GM18520 (cell line): Measurements from ENCODE around the gene KRT222.

Source experiments
- ATAC-seq: cut with Tn5 transposase; IDR thresholded peaks from one replicate; pipeline ENCODE4 v1.9.1; 2021; ENCODE audit not compliant: unreplicated experiment

Gene KRT222

DNA sequence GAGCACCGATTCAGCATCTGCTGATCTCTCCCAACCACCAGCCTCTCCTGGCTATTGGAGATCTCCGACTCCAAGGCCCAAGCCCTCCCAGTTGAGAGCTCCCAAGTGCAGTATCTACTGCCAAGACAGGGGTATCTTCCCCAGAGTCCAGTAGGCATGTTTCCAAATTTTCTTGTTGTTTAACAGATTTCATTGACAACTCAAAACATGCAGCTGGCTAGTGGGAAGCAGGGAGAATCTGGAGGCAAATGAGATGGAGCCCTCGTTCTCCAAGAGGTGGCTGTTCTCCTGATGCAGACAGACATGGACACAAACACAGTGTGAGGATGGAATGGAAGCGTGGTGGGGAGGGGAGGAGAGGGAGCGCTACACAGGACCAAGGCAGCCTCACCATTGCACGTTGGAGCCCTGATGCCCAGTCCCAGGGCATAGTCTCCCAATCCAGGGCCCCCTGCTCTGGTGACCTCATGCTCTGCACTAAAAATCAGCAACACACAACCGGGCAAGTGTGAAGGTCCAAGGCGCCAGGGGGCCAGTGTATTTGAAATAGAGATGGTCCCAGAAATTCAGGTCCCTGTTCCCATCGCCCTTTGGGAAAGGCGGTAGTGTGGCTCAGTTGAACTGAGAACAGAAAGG lies 49.0 kb downstream of the KRT222 start:
- ATAC-seq, result no peak

DNA sequence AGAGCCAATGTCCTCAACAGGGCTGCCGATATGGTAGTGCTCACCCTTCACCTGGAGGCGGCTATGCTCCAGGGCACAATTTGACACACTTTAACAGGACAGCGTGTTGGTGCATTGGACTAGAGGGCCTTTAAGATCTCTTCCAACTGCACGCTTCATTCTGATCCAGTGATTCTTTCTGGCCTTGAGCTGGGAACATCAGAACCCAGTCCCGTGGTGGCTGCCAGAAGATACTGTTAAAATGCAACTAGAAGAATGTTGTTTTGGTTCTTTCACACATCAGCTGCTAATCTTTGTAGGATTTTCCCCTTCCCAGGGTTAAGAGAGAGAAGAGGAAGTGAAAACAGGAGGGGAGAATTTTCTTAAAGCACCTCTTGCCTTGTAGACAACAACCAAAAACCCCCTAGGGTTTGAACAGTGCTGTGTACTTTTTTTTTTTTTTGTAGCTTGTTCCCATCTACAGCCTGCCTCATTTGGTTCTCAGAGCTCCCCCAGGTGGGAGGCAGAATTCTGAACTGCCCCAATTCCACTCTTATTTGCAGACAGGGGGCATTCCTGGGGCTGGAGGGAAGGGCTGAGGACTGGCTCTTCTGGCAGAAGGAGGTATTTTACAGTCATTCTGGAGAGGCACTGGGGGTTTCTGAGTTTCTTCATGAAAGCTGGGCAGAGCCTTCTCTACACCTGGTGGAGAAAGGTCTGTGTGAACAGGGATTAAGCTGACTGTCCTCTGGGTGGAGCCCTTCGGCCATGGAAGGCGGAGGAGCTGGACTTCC lies 49.7 kb downstream of the KRT222 start:
- peak; percentile 76 for ATAC-seq

DNA sequence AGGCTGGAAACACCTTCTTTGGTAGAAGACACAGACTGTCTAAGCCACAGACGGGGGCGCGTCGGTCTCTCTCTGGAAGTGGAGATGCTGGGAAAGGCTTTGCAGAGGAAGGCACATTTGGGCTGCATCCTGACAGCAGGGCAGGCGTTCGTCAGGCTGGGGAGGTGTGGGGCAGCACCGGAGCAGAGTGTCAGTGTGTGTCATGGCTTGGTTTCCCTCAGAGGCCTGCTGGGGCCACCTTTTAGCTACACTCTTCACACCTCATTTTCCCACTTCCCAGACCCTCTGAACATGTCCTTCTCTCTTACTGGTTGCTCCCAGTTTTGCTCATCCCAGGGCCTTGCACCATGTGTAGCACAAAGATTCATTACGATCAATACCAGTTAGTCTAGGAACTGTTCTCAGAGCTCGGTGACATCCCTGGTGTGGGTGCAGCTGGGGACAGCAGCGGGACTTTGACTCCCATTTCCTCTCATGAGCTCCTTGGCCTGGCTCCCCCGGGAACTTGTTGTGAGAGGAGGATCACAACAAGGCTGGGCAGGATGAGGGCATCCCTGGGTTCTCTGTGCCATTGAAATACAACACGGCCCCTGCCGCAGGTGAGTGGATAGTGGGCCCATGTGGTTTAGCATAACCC lies 50.4 kb downstream of the KRT222 start:
- peak; percentile 11 for ATAC-seq

DNA sequence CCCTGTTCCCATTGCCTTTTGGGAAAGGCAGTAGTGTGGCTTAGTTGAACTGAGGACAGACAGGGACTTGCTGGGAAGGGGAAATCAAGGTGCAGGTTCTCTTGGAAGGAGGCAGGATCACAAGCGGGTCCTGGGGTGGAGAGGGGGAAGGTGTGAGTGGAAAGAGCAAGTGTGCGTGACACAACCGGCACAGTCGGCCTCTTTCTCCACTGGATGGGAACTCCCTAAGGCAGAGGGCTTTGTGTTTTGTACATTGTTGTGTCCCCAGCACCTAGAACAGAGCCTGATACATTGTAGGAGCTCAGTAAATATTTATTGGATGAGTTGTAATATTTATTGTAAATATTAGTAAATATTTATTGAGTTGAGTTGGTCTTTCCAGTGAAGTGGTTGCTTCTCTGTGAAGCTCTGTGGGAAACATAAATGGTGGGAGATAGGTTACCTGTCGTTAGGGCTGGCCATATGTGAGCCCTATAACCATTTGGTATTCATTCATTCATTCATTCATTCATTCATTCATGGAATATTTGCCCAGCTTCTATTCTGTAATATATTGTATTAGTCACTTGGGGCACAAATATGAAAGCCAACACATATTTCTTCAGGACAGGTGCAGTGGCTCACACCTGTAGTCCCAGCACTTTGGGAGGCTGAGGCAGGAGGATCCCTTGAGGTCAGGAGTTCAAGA lies 51.4 kb downstream of the KRT222 start:
- ATAC-seq, result no peak

DNA sequence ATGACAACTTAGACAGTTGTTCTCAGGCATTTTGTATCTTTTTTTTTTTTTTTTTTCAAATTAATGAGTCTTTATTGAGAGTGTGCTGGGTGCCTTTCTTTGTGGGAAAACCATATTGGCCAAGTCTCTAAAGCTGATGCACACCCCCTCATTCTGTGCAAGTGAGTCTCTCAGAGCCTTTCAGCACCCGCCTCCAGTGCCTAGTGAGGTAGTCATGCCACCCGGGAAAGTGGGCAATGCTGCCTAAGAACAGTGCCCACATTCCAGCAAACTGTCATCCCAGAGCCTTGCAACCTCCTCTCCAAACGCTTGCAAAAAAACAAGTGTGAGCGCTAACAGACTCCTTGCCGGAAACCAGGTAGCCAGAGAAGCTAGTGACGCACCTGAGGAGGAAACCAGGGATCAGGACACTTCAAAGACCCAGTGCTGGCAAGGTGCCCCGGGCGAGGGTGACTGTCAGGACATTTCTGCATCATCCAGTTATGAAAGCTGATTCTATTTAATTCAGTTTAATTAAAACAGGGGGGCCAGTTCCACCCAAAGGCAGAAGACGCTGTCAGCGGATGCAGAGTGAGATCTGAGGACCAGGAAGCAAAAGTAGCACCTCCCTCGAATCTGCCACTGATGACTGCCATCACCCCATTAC lies 52.3 kb downstream of the KRT222 start:
- ATAC-seq, result no peak

DNA sequence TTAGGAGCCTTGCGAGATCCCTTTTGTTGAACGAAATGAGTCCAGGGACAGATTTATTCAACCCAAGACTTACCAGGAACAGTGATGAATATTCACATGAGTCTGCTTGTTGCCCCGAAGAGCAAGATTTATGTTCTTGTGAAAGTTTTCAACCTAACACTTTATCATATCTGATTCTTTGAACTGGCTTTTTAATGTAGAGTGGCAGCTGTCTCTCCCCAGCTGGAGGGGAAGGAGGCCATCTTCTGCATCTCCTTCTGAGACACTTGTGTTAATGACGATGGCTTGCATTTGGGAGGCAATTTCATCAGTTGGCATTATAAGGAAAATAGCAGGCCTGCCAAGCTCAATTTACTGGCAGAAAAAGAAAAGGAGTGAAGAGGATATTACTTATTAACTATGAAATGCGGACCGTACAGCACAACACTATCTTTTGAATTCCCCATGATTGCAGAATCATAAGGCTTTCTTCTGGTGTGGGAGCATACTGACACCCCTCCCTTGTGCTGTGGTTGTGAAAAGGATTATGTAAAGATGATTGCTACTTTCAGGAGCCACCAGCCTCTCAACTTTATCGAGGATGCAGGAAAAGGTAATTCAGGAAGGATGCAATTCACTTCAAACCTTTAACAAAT lies 53.0 kb downstream of the KRT222 start:
- no peak for ATAC-seq

DNA sequence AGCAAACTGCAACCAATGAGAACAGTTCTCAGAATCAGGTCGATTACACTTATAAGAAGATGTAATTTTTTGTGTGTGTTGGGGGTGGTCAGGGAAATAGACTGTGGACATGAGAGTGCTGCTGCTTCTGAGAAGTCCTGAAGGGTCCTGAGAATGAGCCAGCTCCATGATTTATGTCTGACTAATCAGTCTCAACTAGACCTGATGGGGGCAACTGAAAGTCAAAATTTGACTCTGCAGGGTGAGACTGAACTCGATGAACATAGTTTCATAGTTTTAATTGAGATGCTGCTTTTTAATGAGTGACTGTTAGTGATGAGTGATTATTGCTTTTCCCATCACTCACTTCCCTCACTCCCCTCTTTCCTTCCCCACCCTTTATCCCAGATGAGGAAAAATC lies 54.6 kb downstream of the KRT222 start:
- no peak for ATAC-seq

DNA sequence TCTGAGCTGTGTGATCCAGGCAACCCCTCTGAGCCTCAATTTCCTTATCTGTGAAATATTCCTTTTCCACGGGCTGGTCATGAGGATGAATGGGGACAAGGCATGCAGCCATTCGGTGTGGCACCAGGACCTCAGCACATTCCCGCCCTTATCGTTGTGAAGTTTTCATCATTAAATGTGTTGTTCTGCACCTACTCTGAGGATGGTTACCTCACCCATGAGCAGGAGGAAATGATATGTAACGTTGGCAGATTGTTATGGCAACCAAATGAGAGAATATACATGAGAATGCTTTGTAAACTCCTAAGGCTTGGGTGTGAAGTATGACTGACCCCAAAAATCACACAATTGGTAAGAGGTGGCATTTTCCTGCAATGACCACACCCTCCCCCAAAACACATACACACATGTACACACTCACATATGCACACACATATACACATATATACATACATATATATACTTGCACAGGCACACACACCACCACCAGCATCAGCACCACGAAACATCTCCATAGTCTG lies 56.9 kb downstream of the KRT222 start:
- peak; percentile 56 for ATAC-seq

DNA sequence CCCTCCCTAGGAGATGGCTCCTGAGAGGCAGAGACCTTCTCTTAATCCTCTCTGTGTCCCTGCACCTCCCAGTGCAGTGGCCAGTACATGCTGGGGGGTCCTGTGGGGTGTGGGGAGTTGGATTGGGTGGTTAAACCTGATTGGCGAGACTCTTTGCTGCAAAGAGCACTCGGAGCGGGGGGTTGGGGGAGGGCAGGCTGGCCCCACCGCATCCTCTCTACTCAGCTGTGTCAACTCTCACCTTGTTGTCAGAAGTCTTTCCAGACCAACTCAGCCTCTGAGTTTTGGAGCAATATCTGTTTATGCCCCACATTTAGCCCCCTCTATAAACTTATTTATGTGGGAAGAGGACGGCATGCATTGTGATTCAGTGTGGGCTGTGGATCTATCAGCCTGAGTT lies 57.3 kb downstream of the KRT222 start:
- no peak for ATAC-seq

DNA sequence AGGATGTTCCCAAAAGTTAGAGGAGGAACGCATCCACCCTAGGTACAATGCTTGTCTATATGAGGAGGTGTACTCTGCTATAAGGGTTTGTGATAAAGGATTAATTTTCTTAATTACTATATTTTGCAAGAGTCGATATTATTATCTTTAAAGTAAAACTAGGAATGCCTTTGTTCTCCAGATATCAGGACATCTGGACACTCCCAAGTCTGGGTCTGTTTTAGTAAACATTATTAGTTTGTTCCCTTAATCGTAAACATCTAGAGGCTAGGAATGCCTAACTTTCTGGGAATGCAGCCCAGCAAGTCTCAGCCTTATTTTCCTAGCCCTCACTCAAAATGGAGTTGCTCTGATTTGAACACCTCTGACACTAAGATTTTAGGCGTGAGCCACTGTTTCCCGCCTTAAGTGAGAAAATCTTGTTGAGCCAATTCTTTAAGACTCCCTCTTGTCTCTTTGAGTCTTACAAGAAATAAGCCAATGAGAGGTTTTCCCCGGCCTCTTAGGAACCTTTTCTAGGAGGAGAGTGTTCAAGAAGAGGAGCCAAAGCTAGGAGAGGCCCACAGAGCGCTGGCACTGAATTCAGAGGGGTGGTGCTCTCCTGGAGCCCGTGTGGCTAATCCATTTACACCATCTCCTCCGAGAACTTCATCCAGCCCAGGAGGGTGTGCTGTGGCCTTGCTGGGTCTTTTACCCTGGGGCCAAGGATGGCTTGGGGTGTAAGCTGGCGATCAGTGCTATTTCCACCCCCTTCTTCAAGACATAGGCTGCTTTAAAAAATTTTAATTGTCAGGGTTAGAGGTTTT lies 58.2 kb downstream of the KRT222 start:
- ATAC-seq, result no peak

DNA sequence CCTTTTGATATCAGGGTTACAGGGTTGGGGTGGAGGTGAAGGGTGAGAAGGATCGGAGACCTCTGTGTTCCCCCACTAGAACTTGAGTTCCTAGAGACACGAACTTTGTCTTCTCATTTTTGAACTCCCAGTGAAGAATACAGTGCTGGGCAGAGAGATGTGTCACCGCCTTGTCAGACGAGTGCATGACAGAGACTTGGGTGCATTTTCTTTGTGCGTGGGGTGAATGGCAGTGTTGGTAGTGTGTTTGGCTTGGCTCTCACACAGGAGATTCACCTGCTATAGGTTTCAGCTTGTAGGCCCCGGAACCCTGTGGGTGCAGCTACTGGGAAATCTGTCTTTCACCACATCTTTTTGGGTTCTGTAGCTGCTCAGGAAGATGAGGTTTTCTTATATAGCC lies 59.7 kb downstream of the KRT222 start:
- no peak for ATAC-seq
